Neuronal stem cell (in vitro differentiated cells): ENCODE data around the gene RRP1.

Source experiments
- DNase-seq: peaks from one replicate; pipeline ENCODE4 v3.0.0-alpha.2; 2013; ENCODE audit warnings: low spot score
- H2AFZ ChIP-seq: one replicate; pipeline ENCODE4 v1.6.1; 2013; ENCODE audit warnings: mild to moderate bottlenecking, low read length, inconsistent platforms
- H2AK5ac ChIP-seq: 2 replicates; pipeline ENCODE4 v1.6.1; 2013; ENCODE audit warnings: low read depth, mild to moderate bottlenecking, inconsistent platforms, low read length, moderate library complexity, mixed read lengths
- H2BK120ac ChIP-seq: 2 replicates; pipeline ENCODE4 v1.6.1; 2013; ENCODE audit warnings: low read depth, mild to moderate bottlenecking, inconsistent platforms, low read length, moderate library complexity, mixed read lengths
- H2BK12ac ChIP-seq: one replicate; pipeline ENCODE4 v1.6.1; 2013; ENCODE audit warnings: low read length, inconsistent platforms
- H2BK15ac ChIP-seq: 2 replicates; pipeline ENCODE4 v1.6.1; 2013; ENCODE audit warnings: mild to moderate bottlenecking, low read length, inconsistent platforms, mixed read lengths
- H2BK5ac ChIP-seq: one replicate; pipeline ENCODE4 v1.6.1; 2013; ENCODE audit warnings: inconsistent platforms, mild to moderate bottlenecking, low read length, moderate library complexity
- H3K14ac ChIP-seq: one replicate; pipeline ENCODE4 v1.6.1; 2013; ENCODE audit warnings: low read length, inconsistent platforms
- H3K18ac ChIP-seq: 2 replicates; pipeline ENCODE4 v1.6.1; 2013; ENCODE audit warnings: low read length, inconsistent platforms
- H3K23ac ChIP-seq: 2 replicates; pipeline ENCODE4 v1.6.1; 2013; ENCODE audit warnings: low read depth, mild to moderate bottlenecking, mixed read lengths, low read length, inconsistent platforms; ENCODE audit not compliant: poor library complexity
- H3K27ac ChIP-seq: replicated peaks from 3 replicates; pipeline ENCODE4 v1.5.1; 2013; ENCODE audit warnings: low read length, inconsistent platforms
- H3K27me3 ChIP-seq, 3 experiments: 2 replicates each; pipeline ENCODE4 v1.6.1; 2013; ENCODE audit warnings: low read length in 3 of 3, mild to moderate bottlenecking in 2 of 3, inconsistent platforms in 1 of 3, low read depth in 1 of 3, mixed read lengths in 1 of 3, moderate library complexity in 1 of 3; ENCODE audit not compliant: control insufficient read depth in 3 of 3, insufficient read depth in 3 of 3
- H3K36me3 ChIP-seq, 2 donors: replicated peaks in 1 of 2; 2 replicates each; pipeline ENCODE4 v1.6.1; 2013; ENCODE audit warnings: low read length in 2 of 2; ENCODE audit not compliant: control insufficient read depth in 2 of 2, insufficient read depth in 2 of 2
- H3K4ac ChIP-seq: 2 replicates; pipeline ENCODE4 v1.6.1; 2013; ENCODE audit warnings: inconsistent platforms, mild to moderate bottlenecking, low read length, moderate library complexity
- H3K4me1 ChIP-seq, 2 donors: 1 replicate in 1 of 2; 2 replicates in 1 of 2; pipeline ENCODE4 v1.6.1; 2013; ENCODE audit warnings: low read length in 2 of 2, low read depth in 1 of 2; ENCODE audit not compliant: control insufficient read depth in 2 of 2, insufficient read depth in 1 of 2
- H3K4me2 ChIP-seq: one replicate; pipeline ENCODE4 v1.6.1; 2013; ENCODE audit warnings: mild to moderate bottlenecking, low read length, inconsistent platforms; ENCODE audit not compliant: insufficient read depth, poor library complexity, severe bottlenecking
- H3K4me3 ChIP-seq, 2 donors: 2 replicates each; pipeline ENCODE4 v1.5.1; 2013; ENCODE audit warnings: low read length in 2 of 2, mild to moderate bottlenecking in 2 of 2, inconsistent platforms in 1 of 2, moderate library complexity in 1 of 2
- H3K79me1 ChIP-seq: one replicate; pipeline ENCODE4 v1.6.1; 2013; ENCODE audit warnings: low read depth, mild to moderate bottlenecking, inconsistent platforms, low read length, moderate library complexity
- H3K9ac ChIP-seq: one replicate; pipeline ENCODE4 v1.6.1; 2013; ENCODE audit warnings: mild to moderate bottlenecking, low read depth, low read length, inconsistent platforms; ENCODE audit not compliant: poor library complexity
- H3K9me3 ChIP-seq, 2 donors: replicated peaks in 1 of 2; 2 replicates each; pipeline versions ENCODE3 to v1.6.1; 2013; ENCODE audit warnings: low read length in 2 of 2, mild to moderate bottlenecking in 2 of 2, inconsistent platforms in 1 of 2, low read depth in 1 of 2, mixed read lengths in 1 of 2, moderate library complexity in 1 of 2; ENCODE audit not compliant: control insufficient read depth in 2 of 2, insufficient read depth in 1 of 2
- H4K8ac ChIP-seq: one replicate; pipeline ENCODE4 v1.6.1; 2013; ENCODE audit warnings: low read depth, mild to moderate bottlenecking, inconsistent platforms, low read length, moderate library complexity
- H4K91ac ChIP-seq: one replicate; pipeline ENCODE4 v1.6.1; 2013; ENCODE audit warnings: low read length, low read depth, mild to moderate bottlenecking, inconsistent platforms; ENCODE audit not compliant: poor library complexity
- WGBS, 2 donors: extraction: QIAGEN DNeasy Blood & Tissue Kit; methylation state at CpG; one replicate each; pipeline ENCODE4 v1.1.7; 2013; ENCODE audit warnings: missing lambda C conversion rate in 2 of 2, mixed read lengths in 1 of 2; ENCODE audit not compliant: insufficient read length in 2 of 2, insufficient replicate concordance in 1 of 2; ENCODE audit errors: extremely low coverage in 2 of 2; 5-methylcytosine and 5-hydroxymethylcytosine counted together

The RRP1 gene

DNA sequence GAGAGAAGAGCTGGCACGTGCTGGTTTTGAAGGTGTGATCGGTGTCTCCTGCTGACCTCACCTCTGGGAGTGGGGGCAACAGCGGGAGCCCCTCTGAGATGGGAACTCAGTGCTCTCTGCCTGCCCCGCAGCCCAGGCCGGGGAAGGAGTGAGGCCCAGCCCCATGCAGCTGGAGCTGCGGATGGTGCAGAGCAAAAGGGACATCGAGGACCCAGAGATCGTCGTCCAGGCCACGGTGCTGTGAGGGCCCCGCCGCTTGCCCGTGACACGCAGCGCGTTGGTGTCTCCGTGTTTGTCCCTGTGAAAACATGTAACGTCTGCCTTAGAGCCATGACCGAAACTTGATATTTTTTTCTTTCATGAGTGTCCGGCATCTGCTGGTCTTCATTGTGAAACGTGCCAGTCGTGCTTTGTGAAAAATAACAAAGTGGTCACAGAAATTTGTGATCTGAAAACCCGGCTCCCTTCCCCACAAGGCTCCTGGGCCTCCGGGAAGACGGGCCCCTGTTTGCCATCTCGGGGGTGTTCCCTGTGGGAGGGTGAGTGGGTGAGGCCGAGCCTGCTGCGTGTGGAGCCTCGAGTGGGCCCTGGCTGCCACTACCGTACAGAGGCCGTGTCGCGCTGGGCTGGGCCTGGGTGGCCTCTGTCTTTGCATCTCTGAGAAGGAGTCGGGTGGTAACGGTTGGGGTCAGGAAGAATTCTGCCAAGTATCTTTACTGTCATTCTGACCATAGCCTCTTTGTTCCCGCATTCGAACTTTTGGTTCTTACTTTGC, 33.4 kb upstream of the RRP1 start:
- no peaks in the 10 kb centered on the region for H3K27me3 ChIP-seq
- no peak overlapping the region for H2AFZ ChIP-seq
- H3K9me3 ChIP-seq: peaks cover 0 to 2% of the 10 kb centered on the region in 2 donors
- peak overlapping the region; percentile 93 for H3K23ac ChIP-seq
- no peak overlapping the region for H3K4me3 ChIP-seq
- H4K91ac ChIP-seq: no peak overlapping the region
- no peak overlapping the region for H3K14ac ChIP-seq
- H2BK120ac ChIP-seq: no peak overlapping the region
- WGBS, 2 donors: no CpG with 5 or more reads among the region's 37 CpGs
- H2AK5ac ChIP-seq: no peak overlapping the region
- H4K8ac ChIP-seq: no peak overlapping the region
- H2BK15ac ChIP-seq: no peak overlapping the region
- peaks cover 23 to 71% of the 10 kb centered on the region in 2 donors for H3K36me3 ChIP-seq
- no peak overlapping the region for H3K4me2 ChIP-seq
- H3K9ac ChIP-seq: peak overlapping the region; percentile 44
- peaks cover 2% of the 10 kb centered on the region for H3K79me1 ChIP-seq
- peak overlapping the region; percentile 48 for H2BK5ac ChIP-seq
- H3K18ac ChIP-seq: peak overlapping the region; percentile 17
- no peak overlapping the region for H3K4ac ChIP-seq
- DNase-seq: no peak
- H3K27ac ChIP-seq: no peak overlapping the region
- peaks cover 0 to 2% of the 10 kb centered on the region in 2 donors for H3K4me1 ChIP-seq
- no peak overlapping the region for H2BK12ac ChIP-seq

- Histone ChIP-seq H3K4me2 (no peak overlapping the region), H4K8ac (no peak overlapping the region), H3K9me3 (peaks cover 0 to 4% of the 10 kb centered on the region in 2 donors), H3K27ac (peak overlapping the region; percentile 58), H3K9ac (no peak overlapping the region), H2AFZ (no peak overlapping the region), H2BK5ac (no peak overlapping the region), H3K4me1 (peaks cover 0 to 2% of the 10 kb centered on the region in 2 donors), H3K14ac (peak overlapping the region; percentile 17), H3K18ac (no peak overlapping the region), H2AK5ac (no peak overlapping the region), H3K4ac (no peak overlapping the region), H3K4me3 (no peak overlapping the region), H2BK15ac (no peak overlapping the region), H3K36me3 (peaks cover 25 to 68% of the 10 kb centered on the region in 2 donors), H3K27me3 (no peaks in the 10 kb centered on the region), H3K79me1 (no peaks in the 10 kb centered on the region), H4K91ac (no peak overlapping the region), H2BK120ac (no peak overlapping the region), H3K23ac (no peak overlapping the region), H2BK12ac (no peak overlapping the region)
- WGBS, 2 donors: no CpG with 5 or more reads among the region's 16 CpGs
- no peak for DNase-seq
These were observed 31.8 kb upstream of the RRP1 start for GRCh38 chr21:43757601-43758000.

- Histone ChIP-seq H4K91ac (no peak overlapping the region), H2BK120ac (no peak overlapping the region), H3K27ac (peak overlapping the region; percentile 58), H3K9me3 (peaks cover 2 to 3% of the 10 kb centered on the region in 2 donors), H3K4ac (no peak overlapping the region), H2BK15ac (no peak overlapping the region), H3K4me2 (no peak overlapping the region), H3K14ac (no peak overlapping the region), H3K27me3 (no peaks in the 10 kb centered on the region), H3K23ac (no peak overlapping the region), H2BK12ac (no peak overlapping the region), H2BK5ac (no peak overlapping the region), H3K36me3 (peaks cover 21 to 66% of the 10 kb centered on the region in 2 donors), H4K8ac (no peak overlapping the region), H3K79me1 (no peaks in the 10 kb centered on the region), H2AK5ac (no peak overlapping the region), H3K4me1 (peaks cover 0 to 2% of the 10 kb centered on the region in 2 donors), H3K4me3 (no peak overlapping the region), H3K18ac (no peak overlapping the region), H2AFZ (no peak overlapping the region), H3K9ac (no peak overlapping the region)
- no CpG with 5 or more reads among the region's 18 CpGs for WGBS, 2 donors
- no peak for DNase-seq
These were observed 31.2 kb upstream of the RRP1 start for GRCh38 chr21:43758111-43758641.

DNA sequence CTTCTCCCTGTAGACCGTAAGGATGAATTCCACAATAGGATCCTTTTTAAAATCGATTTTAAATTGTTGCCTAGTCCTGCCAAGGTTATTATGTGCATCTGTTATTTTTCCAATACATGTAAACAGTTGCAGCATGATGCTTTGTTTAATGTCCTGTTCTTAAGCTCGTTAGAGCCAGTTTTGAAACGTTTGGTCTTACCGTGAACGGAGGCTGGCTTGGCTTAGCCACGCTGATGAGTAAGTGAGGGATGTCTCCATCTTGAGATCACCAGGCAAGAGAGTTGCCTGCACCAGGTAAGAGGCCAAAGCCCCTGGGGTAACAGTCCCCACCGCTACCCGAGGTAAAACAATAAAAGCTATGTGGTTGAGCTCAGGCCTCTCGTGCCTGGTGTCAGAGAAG, 30.6 kb upstream of the RRP1 start:
- Histone ChIP-seq H3K23ac (no peak overlapping the region), H3K36me3 (peaks cover 17 to 62% of the 10 kb centered on the region in 2 donors), H2BK12ac (no peak overlapping the region)

More for the DNA sequence above, 30.6 kb upstream of the RRP1 start:
- Histone ChIP-seq H3K4me2 (no peak overlapping the region), H2BK5ac (no peak overlapping the region), H3K18ac (no peak overlapping the region), H2AK5ac (no peak overlapping the region), H3K4ac (no peak overlapping the region), H3K9ac (no peak overlapping the region), H3K79me1 (no peaks in the 10 kb centered on the region), H3K27me3 (no peaks in the 10 kb centered on the region), H3K4me1 (peaks cover 0 to 2% of the 10 kb centered on the region in 2 donors), H3K4me3 (peak overlapping the region in 1 of 2 donors; percentile 14), H2BK120ac (no peak overlapping the region), H2AFZ (no peak overlapping the region), H2BK15ac (no peak overlapping the region), H4K8ac (no peak overlapping the region), H3K14ac (no peak overlapping the region), H3K9me3 (peaks cover 2 to 5% of the 10 kb centered on the region in 2 donors), H4K91ac (no peak overlapping the region), H3K27ac (no peak overlapping the region)
- DNase-seq: no peak
- WGBS, 2 donors: no CpG with 5 or more reads among the region's 10 CpGs
